ENCODE data around the gene CCL21.

CCL21 gene

DNA sequence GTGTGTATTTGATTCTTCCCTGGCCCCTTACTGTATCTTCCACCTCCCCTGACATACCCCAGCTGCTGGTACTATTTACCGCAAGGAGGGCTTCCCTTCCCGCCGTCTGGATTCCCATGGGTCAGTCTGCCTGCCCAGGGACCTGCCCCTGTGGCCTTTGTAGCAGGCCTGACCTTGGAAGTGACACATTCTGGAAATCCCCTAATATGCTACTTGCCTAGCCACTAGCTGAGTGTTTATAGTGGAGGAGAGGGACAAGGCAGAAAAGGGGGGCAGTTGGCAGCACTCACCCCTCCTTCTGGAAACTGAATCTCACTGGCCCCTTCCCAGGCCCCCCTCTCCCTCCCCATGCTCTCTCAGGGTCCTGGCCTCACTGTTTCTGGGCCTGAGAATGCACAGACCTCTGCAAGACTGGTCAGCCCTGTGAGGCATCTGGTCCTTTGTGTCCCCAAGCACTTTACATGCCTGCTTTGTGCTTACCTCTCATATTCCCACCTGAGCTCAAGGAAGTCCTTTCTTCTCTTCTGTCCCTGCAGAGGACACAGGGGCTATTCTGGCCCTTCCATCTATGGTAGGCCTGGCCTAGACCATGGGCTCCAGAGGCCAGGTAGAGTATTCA, 8.2 kb upstream of the CCL21 start:
- no peak for DNase-seq (ENCODE audit: low read depth)
- no peak overlapping the region for H3K4me3 ChIP-seq (ENCODE audit: low read length)
- TF ChIP-seq CTCF (conservative IDR thresholded peaks at IDR 0.05; ENCODE audit: low read depth, low read length) = no peak

DNA sequence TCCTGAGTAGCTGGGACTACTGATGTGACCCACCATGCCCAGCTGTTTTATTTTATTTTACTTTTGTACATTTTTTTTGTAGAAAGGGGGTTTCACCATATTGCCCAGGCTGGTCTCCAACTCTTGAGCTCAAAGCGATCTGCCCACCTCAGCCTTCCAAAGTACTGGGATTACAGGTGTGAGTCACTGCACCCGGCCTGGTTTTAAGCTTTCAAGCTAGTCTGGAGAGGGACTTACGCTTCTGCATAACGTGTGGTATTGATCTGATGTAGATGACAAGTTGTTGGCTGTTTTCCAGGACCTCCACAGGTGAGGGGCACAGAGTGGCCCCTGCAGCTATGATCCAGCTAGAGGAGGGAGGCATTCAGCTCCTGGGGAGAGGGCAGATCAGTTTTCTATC, 6.8 kb upstream of the CCL21 start:
- no peak for TF ChIP-seq CTCF (conservative IDR thresholded peaks at IDR 0.05; ENCODE audit: low read depth, low read length)
- no peak for DNase-seq (ENCODE audit: low read depth)

GRCh38 chr9:34715639-34716215, 5.8 kb upstream of the CCL21 start:
- no peak for TF ChIP-seq CTCF (conservative IDR thresholded peaks at IDR 0.05; ENCODE audit: low read depth, low read length)
- H3K4me3 ChIP-seq (ENCODE audit: low read length) = no peak overlapping the region
- DNase-seq (ENCODE audit: low read depth) = no peak

More for the DNA sequence above, 6.8 kb upstream of the CCL21 start:
- no peak overlapping the region for H3K4me3 ChIP-seq (ENCODE audit: low read length)

DNA sequence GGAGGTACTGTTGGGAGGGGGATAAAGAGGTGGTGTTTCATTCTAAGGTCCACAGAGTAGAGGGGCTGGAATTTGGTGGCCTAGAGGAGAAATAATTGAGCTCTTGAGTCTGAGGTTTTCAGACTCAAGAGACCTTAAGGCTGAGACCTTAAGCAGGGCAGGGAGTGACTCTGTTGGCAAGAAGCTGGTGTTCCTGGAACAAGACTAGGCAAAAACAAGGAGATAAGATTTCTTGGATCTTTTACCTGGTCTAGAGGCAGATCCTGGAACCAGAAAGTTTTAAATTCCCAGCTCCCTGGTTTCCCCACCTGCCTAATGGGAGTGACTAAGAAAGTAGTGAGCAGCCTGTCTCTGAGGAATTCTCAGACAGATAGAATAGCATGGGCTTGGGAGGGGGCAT, 4.1 kb upstream of the CCL21 start:
- DNase-seq (ENCODE audit: low read depth) = no peak
- H3K4me3 ChIP-seq (ENCODE audit: low read length) = no peak overlapping the region
- TF ChIP-seq CTCF (conservative IDR thresholded peaks at IDR 0.05; ENCODE audit: low read depth, low read length) = no peak

- TF ChIP-seq CTCF (conservative IDR thresholded peaks at IDR 0.05; ENCODE audit: low read depth, low read length) = no peak
- no peak overlapping the region for H3K4me3 ChIP-seq (ENCODE audit: low read length)
- no peak for DNase-seq (ENCODE audit: low read depth)
Observed at GRCh38 chr9:34712140-34712539, 2.2 kb upstream of the CCL21 start.

GRCh38 chr9:34709196-34709978, 549 bp downstream of the CCL21 start:
- H3K4me3 ChIP-seq (ENCODE audit: low read length) = no peak overlapping the region
- no peak for TF ChIP-seq CTCF (conservative IDR thresholded peaks at IDR 0.05; ENCODE audit: low read depth, low read length)
- no peak for DNase-seq (ENCODE audit: low read depth)
